KMS-11 (cell line): ENCODE data around the gene DNM3.

Source experiments
- H2AFZ ChIP-seq: fragments of 200-600 bp; sonication (generic); 2 replicates; pipeline ENCODE4 v1.6.1; 2016; ENCODE audit warnings: antibody characterized with exemption, mixed run types, low read depth
- H3K27ac ChIP-seq: fragments of 200-600 bp; sonication (generic); 2 replicates; pipeline ENCODE4 v1.6.1; 2016; ENCODE audit warnings: mild to moderate bottlenecking, mixed run types
- H3K27me3 ChIP-seq: fragments of 200-600 bp; sonication (generic); 2 replicates; pipeline ENCODE4 v1.6.1; 2017; ENCODE audit warnings: mild to moderate bottlenecking, low read depth, mixed run types, moderate library complexity; ENCODE audit not compliant: insufficient read depth
- H3K36me3 ChIP-seq: fragments of 200-600 bp; sonication (generic); 2 replicates; pipeline ENCODE4 v1.6.1; 2017; ENCODE audit warnings: mild to moderate bottlenecking, mixed run types; ENCODE audit not compliant: insufficient read depth
- H3K4me1 ChIP-seq: fragments of 200-600 bp; sonication (generic); 2 replicates; pipeline ENCODE4 v1.6.1; 2016; ENCODE audit warnings: mild to moderate bottlenecking, low read depth, mixed run types; ENCODE audit not compliant: poor library complexity, severe bottlenecking
- H3K4me2 ChIP-seq: fragments of 200-600 bp; sonication (generic); 2 replicates; pipeline ENCODE4 v1.7.0; 2016; ENCODE audit warnings: mild to moderate bottlenecking, mixed run types
- H3K4me3 ChIP-seq: fragments of 200-600 bp; sonication (generic); IDR thresholded peaks from 2 replicates; pipeline ENCODE4 v1.6.1; 2017; ENCODE audit warnings: low read depth, low read length, mixed read lengths; ENCODE audit not compliant: insufficient read depth
- H3K79me2 ChIP-seq: fragments of 200-600 bp; sonication (generic); 2 replicates; pipeline ENCODE4 v1.6.1; 2016; ENCODE audit warnings: low read depth, mixed run types; ENCODE audit not compliant: insufficient read depth
- H3K9ac ChIP-seq: fragments of 200-600 bp; sonication (generic); 2 replicates; pipeline ENCODE4 v1.6.1; 2016; ENCODE audit warnings: mild to moderate bottlenecking, mixed run types
- H4K20me1 ChIP-seq: fragments of 200-600 bp; sonication (generic); 2 replicates; pipeline ENCODE4 v1.6.1; 2016; ENCODE audit warnings: mild to moderate bottlenecking, mixed run types; ENCODE audit not compliant: insufficient read depth
- CTCF ChIP-seq: fragments of 200-600 bp; sonication (generic); conservative IDR thresholded peaks from 2 replicates; pipeline ENCODE4 v1.6.1; 2017; ENCODE audit warnings: low read depth, mild to moderate bottlenecking, antibody characterized with exemption, low read length, moderate library complexity, mixed read lengths

The DNM3 gene

GRCh38 chr1:172252321-172252720, 411.0 kb downstream of the DNM3 start:
- no peak for TF ChIP-seq CTCF
- H4K20me1 ChIP-seq = no peaks in the 10 kb centered on the region
- no peaks in the 10 kb centered on the region for H3K79me2 ChIP-seq
- no peak overlapping the region for H3K4me3 ChIP-seq
- H3K36me3 ChIP-seq = no peaks in the 10 kb centered on the region
- H3K4me1 ChIP-seq = no peaks in the 10 kb centered on the region
- no peak overlapping the region for H3K4me2 ChIP-seq
- H2AFZ ChIP-seq = no peak overlapping the region
- no peak overlapping the region for H3K27ac ChIP-seq
- H3K27me3 ChIP-seq = no peaks in the 10 kb centered on the region
- H3K9ac ChIP-seq = no peak overlapping the region

DNA sequence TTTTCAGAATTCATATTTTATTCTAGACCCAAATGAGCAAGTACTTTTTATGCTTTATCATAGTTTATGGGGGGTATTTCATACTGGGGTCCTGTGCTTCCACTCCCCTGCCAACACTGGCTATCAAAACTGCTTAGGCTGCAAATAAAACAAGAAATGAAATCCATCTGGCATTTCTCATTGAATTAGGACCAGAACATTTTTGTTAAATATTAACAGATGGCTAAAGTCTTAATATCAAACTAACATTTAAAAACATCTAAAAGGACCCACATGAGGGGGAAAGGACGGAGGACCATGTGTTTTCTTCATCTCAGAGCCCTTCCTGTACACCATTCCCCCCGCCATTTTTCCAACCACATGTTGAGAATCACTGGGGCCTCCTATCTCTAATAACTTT, 411.7 kb downstream of the DNM3 start:
- H3K9ac ChIP-seq = no peak overlapping the region
- no peak overlapping the region for H3K4me2 ChIP-seq
- H3K36me3 ChIP-seq = no peaks in the 10 kb centered on the region
- H3K79me2 ChIP-seq = no peaks in the 10 kb centered on the region
- no peak overlapping the region for H3K27ac ChIP-seq
- no peak overlapping the region for H3K4me3 ChIP-seq
- no peak overlapping the region for H2AFZ ChIP-seq
- no peak for TF ChIP-seq CTCF
- no peaks in the 10 kb centered on the region for H3K4me1 ChIP-seq
- no peaks in the 10 kb centered on the region for H4K20me1 ChIP-seq
- H3K27me3 ChIP-seq = no peaks in the 10 kb centered on the region

- Histone ChIP-seq H3K79me2 (no peaks in the 10 kb centered on the region), H3K27me3 (no peaks in the 10 kb centered on the region), H3K4me3 (no peak overlapping the region), H3K4me1 (no peaks in the 10 kb centered on the region), H3K36me3 (no peaks in the 10 kb centered on the region), H3K27ac (no peak overlapping the region), H4K20me1 (no peaks in the 10 kb centered on the region), H3K4me2 (no peak overlapping the region), H3K9ac (no peak overlapping the region), H2AFZ (no peak overlapping the region)
- no peak for TF ChIP-seq CTCF
Measured at GRCh38 chr1:172254521-172255222, 413.4 kb downstream of the DNM3 start.

- Histone ChIP-seq H3K4me3 (no peak overlapping the region), H4K20me1 (no peaks in the 10 kb centered on the region), H3K9ac (no peak overlapping the region), H3K27me3 (no peaks in the 10 kb centered on the region), H3K4me2 (no peak overlapping the region), H3K36me3 (no peaks in the 10 kb centered on the region), H2AFZ (no peak overlapping the region), H3K27ac (no peak overlapping the region), H3K4me1 (no peaks in the 10 kb centered on the region), H3K79me2 (no peaks in the 10 kb centered on the region)
- no peak for TF ChIP-seq CTCF
Measured at GRCh38 chr1:172255223-172255560, 413.9 kb downstream of the DNM3 start.
